ENCODE data around the gene NHLRC3. TPM values are rescaled to one million over a fixed set of nuclear protein-coding genes. Genes with fewer than 3 reads are reported as not detected.
"Not testable (repeated sequence)": the region's sequence is repeated elsewhere in the genome, so short reads cannot be mapped to it uniquely, and the experiment has no call there.

The NHLRC3 gene, protein sequence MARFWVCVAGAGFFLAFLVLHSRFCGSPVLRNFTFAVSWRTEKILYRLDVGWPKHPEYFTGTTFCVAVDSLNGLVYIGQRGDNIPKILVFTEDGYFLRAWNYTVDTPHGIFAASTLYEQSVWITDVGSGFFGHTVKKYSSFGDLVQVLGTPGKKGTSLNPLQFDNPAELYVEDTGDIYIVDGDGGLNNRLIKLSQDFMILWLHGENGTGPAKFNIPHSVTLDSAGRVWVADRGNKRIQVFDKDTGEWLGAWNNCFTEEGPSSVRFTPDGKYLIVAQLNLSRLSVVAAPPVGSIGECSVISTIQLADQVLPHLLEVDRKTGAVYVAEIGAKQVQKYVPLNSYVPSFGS
- 10 to 100 TPM; 27.1 to 30.3 TPM for total RNA-seq

DNA sequence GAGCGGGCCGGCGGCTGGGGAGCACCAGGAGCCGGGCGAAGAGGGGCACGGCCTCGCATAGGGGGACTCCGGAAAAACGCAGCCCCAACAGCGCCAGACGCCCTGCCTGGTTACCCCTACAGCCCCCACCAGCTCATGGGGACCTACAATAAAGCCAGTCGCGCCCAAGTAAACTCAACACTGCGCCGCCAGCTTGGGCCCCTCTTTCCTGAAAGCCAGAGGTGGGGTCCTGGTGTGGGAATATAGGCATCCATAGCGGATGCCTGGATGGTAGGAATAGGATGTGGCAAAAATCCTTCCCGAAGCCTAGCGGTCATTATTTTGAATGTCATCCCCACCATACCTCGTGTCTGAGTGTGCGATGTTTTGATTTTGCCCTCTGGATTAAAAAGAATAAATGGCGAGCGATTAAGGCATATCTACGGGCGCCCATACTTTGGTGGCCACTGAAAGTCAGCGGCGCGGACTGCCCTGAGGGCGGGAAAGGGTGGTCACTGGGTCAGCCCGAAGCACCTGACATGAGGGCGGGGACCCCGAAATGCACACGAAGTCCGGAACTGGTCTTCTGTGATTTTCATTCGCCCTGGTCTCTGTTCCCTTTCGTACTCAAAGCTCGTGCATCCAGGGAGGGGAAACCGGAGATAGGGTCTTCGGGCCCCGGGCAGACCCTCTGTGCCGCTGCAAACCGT is at the start of gene NHLRC3, which contains the start of gene PROSER1:
NHLRC3 (plus strand) TSS at position 577 of the 689 bp plus-strand sequence. CDS start 184 bp downstream, outside the sequence.
PROSER1 (minus strand) TSS at position 210 of the 689 bp plus-strand sequence. CDS start 847 bp downstream, outside the sequence.
- DNase-seq = peak; percentile 84 to 88
- Mint-ChIP-seq H3K9me3 (no peaks in the 10 kb centered on the region), H3K36me3 (ENCODE audit: insufficient read depth in 2 of 2) (peaks cover 5 to 23% of the 10 kb centered on the region in 2 donors), H3K27me3 (ENCODE audit: low read depth) (no peaks in the 10 kb centered on the region), H3K4me3 (peak within 1 kb of the TSS; percentile 87 to 95), H3K27ac (peak within 1 kb of the TSS; percentile 99), H3K4me1 (ENCODE audit: low read depth) (peaks cover 59% of the 10 kb centered on the region)
- ATAC-seq (replicated peaks in 1 of 2) = peak; percentile 85 to 88

DNA sequence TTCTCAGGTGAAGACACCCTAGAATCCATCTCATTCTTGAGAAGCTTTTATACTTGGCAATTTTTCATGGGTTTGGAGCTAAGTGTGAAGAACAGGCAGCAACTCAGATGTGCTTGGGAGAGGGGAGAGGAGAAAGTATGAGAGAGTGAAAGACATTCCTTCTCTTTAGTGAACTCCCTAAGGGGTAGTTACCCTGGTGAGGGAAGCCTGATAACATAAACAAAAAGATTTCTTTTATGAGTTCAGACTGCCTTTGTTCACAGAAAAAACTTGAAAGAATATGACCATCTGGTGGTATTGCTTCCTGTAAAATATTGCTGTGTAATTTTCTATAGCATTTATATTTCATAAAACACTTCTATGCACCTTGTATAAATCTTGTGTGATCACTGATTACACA is 47.6 kb upstream of the NHLRC3 start, which contains the start of gene STOML3:
STOML3 (minus strand) TSS at position 139 of the 400 bp plus-strand sequence; CDS start at position 29, 110 bp downstream.
- DNase-seq = no peak
- H3K36me3 Mint-ChIP-seq (ENCODE audit: insufficient read depth in 2 of 2) = no peaks in the 10 kb centered on the region

DNA sequence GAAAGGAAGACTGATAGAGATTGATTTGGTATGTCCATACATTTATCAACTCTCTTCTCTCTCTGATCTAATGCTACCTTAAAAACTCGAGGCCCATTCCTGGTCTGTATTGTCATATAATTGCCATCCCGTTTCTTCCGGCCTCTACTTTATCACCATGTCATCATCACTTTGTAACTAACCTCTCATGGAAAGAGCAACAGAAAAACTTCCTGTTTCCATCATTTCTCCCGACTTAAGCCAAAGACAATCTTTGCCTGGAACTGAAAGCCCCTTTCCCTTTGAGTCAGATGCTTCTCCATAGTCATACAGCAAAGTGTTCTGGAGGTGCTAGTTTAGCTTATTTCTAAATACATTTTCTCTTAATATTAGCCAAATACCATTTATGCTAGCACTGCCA is 44.9 kb upstream of the NHLRC3 start:
- DNase-seq (no peak), ATAC-seq (replicated peaks in 1 of 2) (no peak)
- H3K27me3 Mint-ChIP-seq (ENCODE audit: low read depth) = peaks cover 12% of the 10 kb centered on the region
- no peaks in the 10 kb centered on the region for H3K36me3 Mint-ChIP-seq (ENCODE audit: insufficient read depth in 2 of 2)
- H3K4me1 Mint-ChIP-seq (ENCODE audit: low read depth) = no peaks in the 10 kb centered on the region
- H3K27ac Mint-ChIP-seq = no peak overlapping the region
- no peaks in the 10 kb centered on the region for H3K9me3 Mint-ChIP-seq
- H3K4me3 Mint-ChIP-seq = no peak overlapping the region

More for the DNA sequence above, 47.6 kb upstream of the NHLRC3 start, which contains the start of gene STOML3:
- H3K4me3 Mint-ChIP-seq = no peak within 1 kb of the TSS
- H3K27me3 Mint-ChIP-seq (ENCODE audit: low read depth) = peaks cover 18% of the 10 kb centered on the region
- no peaks in the 10 kb centered on the region for H3K4me1 Mint-ChIP-seq (ENCODE audit: low read depth)
- no peak within 1 kb of the TSS for H3K27ac Mint-ChIP-seq
- no peak for ATAC-seq (replicated peaks in 1 of 2)
- H3K9me3 Mint-ChIP-seq = no peaks in the 10 kb centered on the region

DNA sequence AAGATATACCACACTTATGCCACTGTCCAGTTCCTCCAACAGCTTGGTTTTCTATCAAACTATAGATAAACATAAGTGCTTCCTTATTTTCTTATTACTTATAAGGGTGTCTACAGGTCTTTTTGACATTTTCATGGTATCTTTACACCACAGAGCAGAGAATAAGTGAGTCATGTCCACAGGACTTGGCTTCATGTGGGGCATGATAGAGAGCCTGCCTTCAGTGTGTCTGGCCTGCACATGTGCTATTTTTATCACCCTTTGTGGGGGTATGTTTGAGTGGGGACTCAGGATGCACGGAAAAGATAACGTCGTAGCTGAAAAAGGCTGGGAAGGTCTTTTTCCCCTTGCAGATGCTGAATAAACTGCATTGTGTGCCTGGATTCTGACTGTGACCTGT is 39.5 kb upstream of the NHLRC3 start:
- H3K9me3 Mint-ChIP-seq = no peaks in the 10 kb centered on the region
- no peak overlapping the region for H3K27ac Mint-ChIP-seq
- ATAC-seq (replicated peaks in 1 of 2) (no peak), DNase-seq (no peak)
- H3K4me3 Mint-ChIP-seq = no peak overlapping the region
- H3K4me1 Mint-ChIP-seq (ENCODE audit: low read depth) = no peaks in the 10 kb centered on the region
- no peaks in the 10 kb centered on the region for H3K36me3 Mint-ChIP-seq (ENCODE audit: insufficient read depth in 2 of 2)
- H3K27me3 Mint-ChIP-seq (ENCODE audit: low read depth) = no peaks in the 10 kb centered on the region

DNA sequence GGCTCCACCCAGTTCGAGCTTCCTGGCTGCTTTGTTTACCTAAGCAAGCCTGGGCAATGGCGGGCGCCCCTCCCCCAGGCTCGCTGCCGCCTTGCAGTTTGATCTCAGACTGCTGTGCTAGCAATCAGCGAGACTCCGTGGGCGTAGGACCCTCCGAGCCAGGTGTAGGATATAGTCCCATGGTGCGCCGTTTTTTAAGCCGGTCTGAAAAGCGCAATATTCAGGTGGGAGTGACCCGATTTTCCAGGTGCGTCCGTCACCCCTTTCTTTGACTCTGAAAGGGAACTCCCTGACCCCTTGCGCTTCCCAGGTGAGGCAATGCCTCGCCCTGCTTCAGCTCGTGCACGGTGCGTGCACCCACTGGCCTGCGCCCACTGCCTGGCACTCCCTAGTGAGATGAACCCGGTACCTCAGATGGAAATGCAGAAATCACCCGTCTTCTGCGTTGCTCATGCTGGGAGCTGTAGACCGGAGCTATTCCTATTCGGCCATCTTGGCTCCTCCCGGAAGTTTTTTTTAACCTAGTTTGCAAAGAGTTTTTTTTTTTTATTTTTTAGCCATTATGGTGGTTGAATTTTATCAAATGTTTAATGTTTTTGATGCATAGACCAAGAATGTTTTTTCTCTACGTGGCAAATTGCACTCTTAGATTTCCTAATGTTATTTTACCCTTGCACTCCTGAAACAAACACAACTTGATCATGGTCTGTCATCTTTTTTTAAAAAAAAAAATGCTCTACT is 31.7 kb upstream of the NHLRC3 start:
- H3K4me3 Mint-ChIP-seq; H3K27ac Mint-ChIP-seq; ATAC-seq (replicated peaks in 1 of 2); H3K27me3 Mint-ChIP-seq (ENCODE audit: low read depth); DNase-seq; H3K9me3 Mint-ChIP-seq; H3K4me1 Mint-ChIP-seq (ENCODE audit: low read depth): not testable (repeated sequence)
- H3K36me3 Mint-ChIP-seq (ENCODE audit: insufficient read depth in 2 of 2) = peaks cover 10 to 23% of the 10 kb centered on the region in 2 donors

DNA sequence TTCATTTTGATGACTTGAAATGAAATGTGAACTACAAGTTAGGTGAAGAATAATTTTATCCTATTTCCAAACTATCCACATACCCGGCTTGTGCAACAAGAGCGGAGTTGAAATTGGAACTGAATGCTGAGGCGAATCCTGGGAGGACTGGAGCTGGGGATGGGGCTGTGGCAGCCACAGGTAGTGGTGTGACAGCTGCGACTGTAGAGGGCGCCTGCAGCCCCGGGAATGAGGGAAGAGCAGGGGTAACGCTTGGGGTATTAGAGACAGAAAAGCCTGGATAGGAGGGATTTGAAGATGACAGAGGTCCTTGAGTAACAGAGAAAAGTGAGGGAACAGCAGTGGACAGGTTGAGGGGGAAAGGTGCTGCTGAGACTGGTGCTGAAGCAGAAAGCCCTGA is 25.6 kb upstream of the NHLRC3 start:
- H3K4me1 Mint-ChIP-seq (ENCODE audit: low read depth) = no peaks in the 10 kb centered on the region
- peak overlapping the region; percentile 36 for H3K27ac Mint-ChIP-seq
- H3K27me3 Mint-ChIP-seq (ENCODE audit: low read depth) = no peaks in the 10 kb centered on the region
- ATAC-seq (replicated peaks in 1 of 2) (no peak), DNase-seq (no peak)
- no peak overlapping the region for H3K4me3 Mint-ChIP-seq
- H3K36me3 Mint-ChIP-seq (ENCODE audit: insufficient read depth in 2 of 2) = peaks cover 27 to 47% of the 10 kb centered on the region in 2 donors
- H3K9me3 Mint-ChIP-seq = peaks cover 0 to 3% of the 10 kb centered on the region in 2 donors

DNA sequence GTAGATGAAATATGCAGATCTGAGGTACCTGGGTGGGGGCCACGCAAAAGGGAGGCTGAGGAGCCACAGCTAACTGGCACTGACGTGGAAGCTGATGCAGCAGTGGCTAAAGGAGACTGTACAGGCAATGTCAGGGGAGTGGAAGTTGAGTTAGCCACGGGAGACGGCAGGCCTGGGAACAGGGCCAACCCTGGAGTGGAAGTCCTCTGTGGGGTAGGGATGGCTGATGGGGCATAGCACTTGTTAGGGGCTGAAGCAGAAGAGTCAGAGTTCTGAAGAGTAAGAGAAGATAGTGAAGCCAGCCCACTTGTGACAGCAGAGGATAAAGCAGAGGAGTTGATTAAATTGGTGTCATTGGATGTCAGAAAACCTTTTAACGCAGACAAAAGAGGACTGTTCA is 24.8 kb upstream of the NHLRC3 start:
- ATAC-seq (replicated peaks in 1 of 2) = no peak
- no peaks in the 10 kb centered on the region for H3K4me1 Mint-ChIP-seq (ENCODE audit: low read depth)
- H3K9me3 Mint-ChIP-seq = no peaks in the 10 kb centered on the region
- no peak overlapping the region for H3K4me3 Mint-ChIP-seq
- peaks cover 25 to 43% of the 10 kb centered on the region in 2 donors for H3K36me3 Mint-ChIP-seq (ENCODE audit: insufficient read depth in 2 of 2)
- no peak overlapping the region for H3K27ac Mint-ChIP-seq
- no peak for DNase-seq
- no peaks in the 10 kb centered on the region for H3K27me3 Mint-ChIP-seq (ENCODE audit: low read depth)

DNA sequence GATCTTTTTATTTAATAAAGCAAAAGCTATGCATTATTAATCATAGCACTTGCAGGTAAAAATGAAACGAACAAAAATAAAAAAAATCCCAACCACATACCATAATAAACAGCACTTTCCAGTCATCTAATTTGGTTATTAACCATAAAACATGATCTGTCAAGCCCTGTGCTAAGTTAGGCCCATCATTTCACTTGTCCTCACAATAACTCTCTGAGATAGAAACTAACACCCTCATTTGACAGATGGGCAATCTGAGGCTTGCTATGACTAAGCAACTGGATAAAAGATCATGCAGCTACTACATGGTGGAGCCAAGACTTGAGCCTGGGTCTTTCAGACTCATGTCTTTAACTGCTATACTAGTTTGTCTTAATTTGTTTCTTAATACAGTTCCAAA is 22.2 kb upstream of the NHLRC3 start:
- Mint-ChIP-seq H3K27me3 (ENCODE audit: low read depth) (no peaks in the 10 kb centered on the region), H3K27ac (no peak overlapping the region), H3K9me3 (no peaks in the 10 kb centered on the region), H3K36me3 (ENCODE audit: insufficient read depth in 2 of 2) (peaks cover 21 to 33% of the 10 kb centered on the region in 2 donors), H3K4me3 (no peak overlapping the region), H3K4me1 (ENCODE audit: low read depth) (no peaks in the 10 kb centered on the region)
- DNase-seq (no peak), ATAC-seq (replicated peaks in 1 of 2) (peak; percentile 54 to 81)

DNA sequence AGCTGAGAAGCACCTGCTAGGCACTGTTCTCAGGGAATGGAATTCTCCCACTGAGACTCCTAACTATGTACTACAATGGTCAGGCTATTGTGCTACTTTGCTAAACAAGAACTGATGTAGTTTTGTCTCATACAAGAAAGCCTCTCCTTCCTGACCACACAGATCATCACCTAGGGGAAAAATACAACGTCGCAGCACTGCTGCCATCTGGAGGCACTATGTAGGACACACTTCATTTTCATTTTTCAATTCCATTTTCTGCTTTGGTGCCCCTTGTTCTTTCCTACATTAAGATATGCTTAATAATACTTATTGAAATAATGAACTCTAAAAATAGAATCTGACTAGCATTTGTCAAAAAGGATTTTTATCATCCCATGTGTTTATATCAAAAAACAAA is 21.5 kb upstream of the NHLRC3 start:
- Mint-ChIP-seq H3K27ac (no peak overlapping the region), H3K36me3 (ENCODE audit: insufficient read depth in 2 of 2) (peaks cover 21 to 34% of the 10 kb centered on the region in 2 donors), H3K27me3 (ENCODE audit: low read depth) (no peaks in the 10 kb centered on the region), H3K4me1 (ENCODE audit: low read depth) (no peaks in the 10 kb centered on the region), H3K9me3 (no peaks in the 10 kb centered on the region), H3K4me3 (no peak overlapping the region)
- DNase-seq = peak in 1 of 2 donors; percentile 6
- peak; percentile 58 to 72 for ATAC-seq (replicated peaks in 1 of 2)

DNA sequence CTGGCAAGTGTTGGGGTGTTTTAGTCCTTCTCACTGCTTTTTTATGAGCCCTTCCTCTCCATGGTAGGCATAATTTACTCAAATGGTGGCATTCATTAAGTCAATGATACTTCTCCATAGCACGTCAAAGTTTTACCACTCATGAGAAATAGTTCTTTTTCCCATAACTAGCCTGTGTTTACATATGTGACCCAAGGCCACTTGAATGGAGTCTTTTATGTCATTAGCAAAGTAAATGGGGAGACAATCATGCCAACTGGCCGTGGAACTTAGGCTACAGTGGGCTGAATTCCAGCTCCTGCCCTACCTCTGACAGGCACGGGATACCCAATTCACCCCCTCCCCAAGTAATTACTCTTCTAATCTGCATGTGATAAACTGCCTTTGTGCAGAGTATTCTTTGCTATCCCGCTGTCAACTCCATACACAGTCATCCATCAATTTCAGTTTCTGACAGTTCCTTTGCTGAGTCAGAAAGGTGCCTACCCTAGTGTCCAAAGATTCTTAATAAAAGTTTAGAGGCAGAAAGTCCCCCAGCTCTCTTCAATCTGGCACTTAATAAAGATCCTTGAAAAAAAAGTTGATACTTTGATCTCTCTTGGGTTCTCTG is 17.3 kb upstream of the NHLRC3 start:
- ATAC-seq (replicated peaks in 1 of 2) = no peak

DNA sequence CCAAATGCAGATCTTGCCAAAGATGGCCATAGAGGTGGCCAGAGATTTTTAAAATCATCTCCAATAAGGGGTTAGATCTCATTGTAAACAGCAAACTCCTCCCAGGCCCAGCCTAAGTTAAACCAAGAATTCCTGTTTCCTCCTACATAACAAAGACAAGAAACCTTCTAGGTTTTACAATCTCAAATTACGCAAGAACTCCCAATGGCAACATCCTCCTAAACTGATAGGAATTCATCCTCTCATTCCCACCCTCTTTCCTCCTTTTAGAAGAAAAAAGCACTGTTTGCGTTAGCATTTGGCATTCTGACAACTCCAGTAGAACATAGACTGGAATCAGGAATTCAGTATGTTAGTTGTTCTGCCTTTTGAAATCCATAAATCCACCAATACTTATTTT is 14.9 kb upstream of the NHLRC3 start:
- H3K36me3 Mint-ChIP-seq (ENCODE audit: insufficient read depth in 2 of 2) = peaks cover 5 to 35% of the 10 kb centered on the region in 2 donors

More for the DNA sequence above, 17.3 kb upstream of the NHLRC3 start:
- Mint-ChIP-seq H3K27me3 (ENCODE audit: low read depth) (no peaks in the 10 kb centered on the region), H3K4me3 (no peak overlapping the region), H3K27ac (peak overlapping the region; percentile 22), H3K4me1 (ENCODE audit: low read depth) (no peaks in the 10 kb centered on the region), H3K36me3 (ENCODE audit: insufficient read depth in 2 of 2) (peaks cover 3 to 24% of the 10 kb centered on the region in 2 donors), H3K9me3 (no peaks in the 10 kb centered on the region)
- no peak for DNase-seq

DNA sequence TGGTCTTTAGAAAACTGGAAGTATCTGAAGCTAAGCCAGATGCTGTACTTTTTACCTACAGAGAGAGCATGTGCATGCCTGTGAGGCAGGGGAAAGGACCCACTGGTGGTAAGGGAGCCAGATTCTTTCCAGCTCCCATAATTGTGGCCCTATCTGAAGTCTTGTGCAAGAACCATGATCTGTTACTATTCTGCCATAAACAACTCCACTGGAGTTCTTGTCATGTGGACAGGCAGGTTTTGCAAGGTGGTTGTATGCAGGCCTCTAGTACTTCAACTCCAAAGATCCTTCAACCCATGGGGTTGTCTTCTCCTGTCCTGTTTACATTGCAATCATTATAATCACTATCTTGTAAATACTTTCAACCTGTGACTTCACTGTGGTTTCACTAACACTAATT is 14.5 kb upstream of the NHLRC3 start:
- Mint-ChIP-seq H3K9me3 (no peaks in the 10 kb centered on the region), H3K27ac (peak overlapping the region; percentile 2), H3K4me1 (ENCODE audit: low read depth) (no peaks in the 10 kb centered on the region), H3K4me3 (no peak overlapping the region), H3K36me3 (ENCODE audit: insufficient read depth in 2 of 2) (peaks cover 5 to 33% of the 10 kb centered on the region in 2 donors), H3K27me3 (ENCODE audit: low read depth) (no peaks in the 10 kb centered on the region)
- no peak for ATAC-seq (replicated peaks in 1 of 2)
- DNase-seq = no peak

More for the DNA sequence above, 14.9 kb upstream of the NHLRC3 start:
- Mint-ChIP-seq H3K27ac (no peak overlapping the region), H3K27me3 (ENCODE audit: low read depth) (no peaks in the 10 kb centered on the region), H3K9me3 (no peaks in the 10 kb centered on the region), H3K4me1 (ENCODE audit: low read depth) (no peaks in the 10 kb centered on the region), H3K4me3 (no peak overlapping the region)
- ATAC-seq (replicated peaks in 1 of 2) = no peak
- no peak for DNase-seq

Data from activated T-cell treated with anti-CD3 and anti-CD28 coated beads, Interleukin-2, amount 50 U/mL, for 72 hours (primary cell).